Uterus (tissue), 4 donors: ENCODE measurements around the gene MCTP1. TPM values are rescaled to one million over a fixed set of nuclear protein-coding genes. Genes with fewer than 3 reads are reported as not detected.

ENCODE experiments used
- DNase-seq, 2 donors: peaks; one replicate each; pipeline ENCODE4 v3.0.0-alpha.2; 2019 to 2020
- H3K27ac ChIP-seq, 2 donors: fragments of 200-600 bp; sonication (generic); 1 replicate in 1 of 2; 2 replicates in 1 of 2; pipeline ENCODE4 v1.5.1; 2016 to 2018
- H3K27me3 ChIP-seq, 2 donors: fragments of 200-600 bp; sonication (generic); one replicate each; pipeline ENCODE4 v1.5.1; 2018 to 2019; ENCODE audit warnings: control low read depth in 1 of 2
- H3K36me3 ChIP-seq, 2 donors: fragments of 200-600 bp; sonication (generic); one replicate each; pipeline ENCODE4 v1.5.1; 2019; ENCODE audit warnings: control low read depth in 1 of 2
- H3K4me1 ChIP-seq, 2 donors: fragments of 200-600 bp; sonication (generic); one replicate each; pipeline ENCODE4 v1.5.1; 2018 to 2019; ENCODE audit warnings: control low read depth in 1 of 2
- H3K4me3 ChIP-seq, 2 donors: fragments of 200-600 bp; sonication (generic); 1 replicate in 1 of 2; 2 replicates in 1 of 2; pipeline ENCODE4 v1.5.1; 2018 to 2019; ENCODE audit warnings: mild to moderate bottlenecking in 1 of 2
- H3K9me3 ChIP-seq, 2 donors: fragments of 200-600 bp; sonication (generic); one replicate each; pipeline ENCODE4 v1.5.1; 2019; ENCODE audit warnings: control low read depth in 1 of 2
- POLR2A ChIP-seq, 2 donors: fragments of 450-650 bp; IDR thresholded peaks; one replicate each; pipeline ENCODE4 v1.6.1; 2016; ENCODE audit warnings: antibody characterized with exemption in 2 of 2, mild to moderate bottlenecking in 1 of 2, moderate library complexity in 1 of 2
- intact Hi-C: fragments of 100-400 bp; cut with DNase I; formaldehyde crosslinking; loops from one replicate; pipeline ENCODE4 v1.15.1; 2023; ENCODE audit warnings: low total_unique reads
- total RNA-seq, 4 donors: library from RNA; depleted of rRNA in 3 of 4; stranded (reverse); fragments of >200 nt in 3 of 4; gene quantifications; one replicate each; pipeline versions ENCODE4 v1.1.0 to v1.2.4, GENCODE V29; 2014 to 2023
- TF ChIP-seq, protein P1 (sequence below), 4 experiments: fragments of 200-600 bp in 2 of 4; fragments of 450-650 bp in 2 of 4; sonication (generic) in 2 of 4; IDR thresholded peaks; one replicate each; pipeline ENCODE4 v1.5.1; 2016 to 2019; ENCODE audit warnings: antibody characterized with exemption in 4 of 4, mild to moderate bottlenecking in 2 of 4, moderate library complexity in 1 of 4
- donor health status: DM: yes; HTN: yes; CAD: no.

Gene MCTP1
- total RNA-seq, 4 donors from 2014 or later = 25.3 to 114 (median 27.6) TPM

DNA sequence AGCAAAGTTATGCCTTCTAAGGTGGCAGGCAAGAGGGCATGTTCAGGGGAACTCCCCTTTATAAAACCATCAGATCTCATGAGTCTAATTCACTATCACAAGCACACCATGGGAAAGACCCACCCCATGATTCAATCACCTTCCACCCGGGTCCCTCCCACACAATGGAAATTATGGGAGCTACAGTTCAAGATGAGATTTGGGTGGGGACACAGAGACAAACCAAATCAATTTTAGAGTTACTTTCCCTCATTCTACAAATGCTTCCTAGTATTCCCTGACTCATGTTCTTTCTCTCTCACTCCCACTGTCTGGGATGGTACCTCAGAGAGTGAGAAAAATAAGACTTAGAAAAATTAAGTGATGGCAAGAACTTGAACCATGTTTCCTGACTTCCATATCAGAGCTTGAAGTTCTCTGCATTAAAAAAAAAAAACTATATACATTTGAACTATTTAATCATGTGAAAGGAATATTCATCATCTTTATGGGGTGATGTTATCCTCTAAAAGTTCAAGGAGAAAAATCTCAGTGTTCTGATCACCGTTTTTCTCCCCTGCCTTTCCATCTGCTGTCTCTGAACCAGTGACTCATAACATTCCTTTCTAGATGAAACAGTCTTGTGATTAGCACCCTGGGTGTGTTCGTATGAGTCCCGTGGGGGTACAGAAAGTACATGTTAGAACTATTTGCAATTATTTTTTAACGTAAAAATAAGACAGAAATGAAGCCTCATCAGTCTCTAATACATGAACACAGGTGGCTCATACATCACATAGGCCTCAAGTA is 383.5 kb downstream of the MCTP1 start:
- intact Hi-C loops = no loop called here
- Histone ChIP-seq H3K36me3 (no peaks in the 10 kb centered on the region), H3K9me3 (no peaks in the 10 kb centered on the region), H3K27ac (peak overlapping the region in 1 of 2 donors; percentile 12), H3K4me1 (no peaks in the 10 kb centered on the region), H3K27me3 (no peaks in the 10 kb centered on the region), H3K4me3 (no peak overlapping the region)
- DNase-seq = no peak
- no peak for TF ChIP-seq POLR2A (IDR thresholded peaks at IDR 0.05)
- TF ChIP-seq, protein P1, sequence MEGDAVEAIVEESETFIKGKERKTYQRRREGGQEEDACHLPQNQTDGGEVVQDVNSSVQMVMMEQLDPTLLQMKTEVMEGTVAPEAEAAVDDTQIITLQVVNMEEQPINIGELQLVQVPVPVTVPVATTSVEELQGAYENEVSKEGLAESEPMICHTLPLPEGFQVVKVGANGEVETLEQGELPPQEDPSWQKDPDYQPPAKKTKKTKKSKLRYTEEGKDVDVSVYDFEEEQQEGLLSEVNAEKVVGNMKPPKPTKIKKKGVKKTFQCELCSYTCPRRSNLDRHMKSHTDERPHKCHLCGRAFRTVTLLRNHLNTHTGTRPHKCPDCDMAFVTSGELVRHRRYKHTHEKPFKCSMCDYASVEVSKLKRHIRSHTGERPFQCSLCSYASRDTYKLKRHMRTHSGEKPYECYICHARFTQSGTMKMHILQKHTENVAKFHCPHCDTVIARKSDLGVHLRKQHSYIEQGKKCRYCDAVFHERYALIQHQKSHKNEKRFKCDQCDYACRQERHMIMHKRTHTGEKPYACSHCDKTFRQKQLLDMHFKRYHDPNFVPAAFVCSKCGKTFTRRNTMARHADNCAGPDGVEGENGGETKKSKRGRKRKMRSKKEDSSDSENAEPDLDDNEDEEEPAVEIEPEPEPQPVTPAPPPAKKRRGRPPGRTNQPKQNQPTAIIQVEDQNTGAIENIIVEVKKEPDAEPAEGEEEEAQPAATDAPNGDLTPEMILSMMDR (IDR thresholded peaks at IDR 0.05) = no peak

DNA sequence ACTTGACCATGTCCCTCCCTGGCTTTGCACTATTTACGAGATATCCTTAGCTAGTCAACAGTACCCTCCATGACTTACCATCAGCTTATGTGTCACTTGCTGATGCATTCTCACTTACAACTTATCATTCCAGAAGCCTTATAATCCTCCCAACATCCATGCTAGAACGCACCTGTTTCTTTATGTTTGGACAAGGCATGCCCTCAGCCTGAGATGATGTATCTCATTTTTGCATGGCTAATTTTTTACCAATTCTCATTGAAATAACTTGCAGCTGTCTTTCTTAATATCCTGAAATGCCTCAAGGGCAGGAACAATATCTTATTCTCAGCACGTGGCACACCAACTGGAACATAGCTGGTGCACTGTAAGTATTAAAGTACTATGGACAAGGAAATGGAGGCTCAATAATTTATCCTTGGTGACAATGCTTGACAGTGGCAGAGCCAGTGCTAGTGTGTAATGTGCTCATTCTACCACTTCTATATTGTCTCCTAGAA is 384.8 kb downstream of the MCTP1 start:
- no peak for TF ChIP-seq POLR2A (IDR thresholded peaks at IDR 0.05)
- TF ChIP-seq, protein P1 (IDR thresholded peaks at IDR 0.05) = no peak
- no peak overlapping the region for H3K27ac ChIP-seq
- no peak for DNase-seq
- H3K36me3 ChIP-seq = no peaks in the 10 kb centered on the region
- H3K27me3 ChIP-seq = no peaks in the 10 kb centered on the region
- H3K4me1 ChIP-seq = no peaks in the 10 kb centered on the region
- intact Hi-C loops = no loop called here
- H3K4me3 ChIP-seq = no peak overlapping the region
- H3K9me3 ChIP-seq = no peaks in the 10 kb centered on the region

DNA sequence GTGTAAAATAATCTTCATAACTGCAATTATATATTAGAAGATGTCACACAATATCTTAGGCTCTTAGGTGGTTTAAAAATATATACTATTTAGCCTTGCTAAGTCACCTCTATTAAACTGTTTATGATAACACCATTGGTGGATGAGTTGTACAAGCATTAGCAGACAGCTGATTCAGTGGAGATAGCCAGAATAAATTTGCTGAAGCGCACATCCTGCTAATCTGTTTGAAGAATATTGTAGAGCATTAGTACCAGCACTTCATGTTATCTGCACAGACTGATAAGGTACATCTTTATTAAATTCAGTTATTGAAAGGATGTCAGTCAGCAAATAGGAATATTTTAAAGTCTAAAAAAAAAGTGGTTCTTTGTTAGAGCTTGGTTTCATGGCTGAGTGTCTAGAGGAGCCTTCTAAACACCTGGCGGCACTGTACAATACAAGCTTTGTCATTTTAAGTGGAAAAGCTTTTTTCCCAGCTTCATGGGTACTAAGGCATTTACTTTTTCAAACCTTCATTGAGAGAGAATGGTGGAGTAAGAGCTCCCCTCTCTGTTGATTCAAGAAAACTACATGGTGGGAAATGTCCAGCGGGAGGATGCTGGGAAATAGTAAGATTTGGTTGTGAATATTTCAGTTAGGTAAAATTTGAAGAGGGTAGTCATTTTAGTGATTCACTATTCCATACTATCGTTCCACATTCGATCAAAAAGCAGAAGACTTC is 391.3 kb downstream of the MCTP1 start:
- Histone ChIP-seq H3K27ac (no peak overlapping the region), H3K4me3 (no peak overlapping the region), H3K27me3 (no peaks in the 10 kb centered on the region), H3K4me1 (no peaks in the 10 kb centered on the region), H3K36me3 (no peaks in the 10 kb centered on the region), H3K9me3 (no peaks in the 10 kb centered on the region)
- intact Hi-C loops = no loop called here
- no peak for DNase-seq
- TF ChIP-seq POLR2A (IDR thresholded peaks at IDR 0.05) = no peak
- TF ChIP-seq, protein P1 (IDR thresholded peaks at IDR 0.05) = no peak

DNA sequence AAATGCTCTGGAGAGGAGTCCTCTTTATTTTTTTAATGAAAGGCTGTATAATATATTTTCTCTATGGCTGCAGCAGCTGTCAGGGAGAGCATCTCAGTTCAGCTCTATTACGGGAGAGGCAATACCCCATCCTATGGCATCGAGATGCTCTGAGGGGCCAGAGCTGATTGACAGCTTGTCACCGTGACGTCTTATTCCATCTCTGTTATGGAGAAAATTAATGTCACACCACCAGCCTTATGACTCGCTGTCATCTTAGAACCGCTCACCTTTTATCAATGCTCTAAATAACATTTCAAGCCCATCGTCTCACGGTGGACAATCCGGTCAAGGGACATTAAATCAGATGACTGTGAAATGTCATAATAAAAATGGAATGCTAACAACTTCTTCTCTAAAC is 392.9 kb downstream of the MCTP1 start:
- Histone ChIP-seq H3K27ac (no peak overlapping the region), H3K27me3 (no peaks in the 10 kb centered on the region), H3K4me1 (no peaks in the 10 kb centered on the region), H3K36me3 (no peaks in the 10 kb centered on the region), H3K4me3 (no peak overlapping the region), H3K9me3 (no peaks in the 10 kb centered on the region)
- TF ChIP-seq POLR2A (IDR thresholded peaks at IDR 0.05) = no peak
- TF ChIP-seq, protein P1 (IDR thresholded peaks at IDR 0.05) = no peak
- intact Hi-C loops = no loop called here
- DNase-seq = no peak

DNA sequence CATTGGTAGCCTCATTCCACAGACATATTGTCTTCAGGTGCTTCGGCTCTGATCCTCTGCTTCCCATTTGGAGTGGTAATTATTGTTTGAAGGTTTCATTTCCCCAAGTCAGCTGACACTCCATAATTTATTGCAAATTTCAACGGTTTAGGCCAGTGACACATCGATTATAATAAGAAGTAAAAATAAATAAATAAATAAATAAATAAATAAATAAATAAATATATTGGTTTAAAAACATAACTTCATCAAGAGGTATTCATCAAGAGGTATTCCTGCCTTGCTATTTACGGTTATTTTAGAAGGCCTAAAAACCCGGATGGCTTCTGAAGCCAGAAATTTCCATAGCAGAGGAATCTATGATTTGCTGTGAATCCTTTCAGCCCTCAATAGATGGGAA is 393.3 kb downstream of the MCTP1 start:
- no peak for DNase-seq
- Histone ChIP-seq H3K4me3 (no peak overlapping the region), H3K4me1 (no peaks in the 10 kb centered on the region), H3K27me3 (no peaks in the 10 kb centered on the region), H3K36me3 (no peaks in the 10 kb centered on the region), H3K9me3 (no peaks in the 10 kb centered on the region), H3K27ac (no peak overlapping the region)
- intact Hi-C loops = no loop called here
- no peak for TF ChIP-seq POLR2A (IDR thresholded peaks at IDR 0.05)
- TF ChIP-seq, protein P1 (IDR thresholded peaks at IDR 0.05) = no peak
